HepG2 (cell line): ENCODE results near the gene MEAK7. TPM values are rescaled to one million over a fixed set of nuclear protein-coding genes. Genes with fewer than 3 reads are reported as not detected.

Experiments
- ATAC-seq: fragments of 200-7000 bp; cut with Tn5 transposase; 3 replicates; pipeline ENCODE4 v1.9.1; 2020; ENCODE audit warnings: mild to moderate bottlenecking, moderate library complexity
- BruUV-seq: library from RNA; stranded (reverse); fragments of 400-500 nt; replicated peaks from 2 replicates; lab custom pipeline; 2021; lab: Mats Ljungman, UMichigan
- CTCF ChIA-PET: fragments of 300-600 bp; formaldehyde crosslinking; extraction: SDS; loops from one replicate; lab custom pipeline; 2021; ENCODE audit warnings: low total read pairs, inconsistent platforms, low intra/inter-chr PET ratio; lab: Yijun Ruan, JAX
- POLR2A ChIA-PET: fragments of 350-600 bp; sonication (Branson Sonifier 250); formaldehyde crosslinking; loops from one replicate; lab custom pipeline; 2020; ENCODE audit warnings: antibody characterized with exemption, inconsistent platforms; lab: Yijun Ruan, JAX
- DNase-seq: peaks from one replicate; pipeline ENCODE4 v3.0.0-alpha.2; 2015; ENCODE audit warnings: low spot score
- FAIRE-seq: peaks from 3 replicates; lab custom pipeline; 2011; peaks lifted over from hg19 to GRCh38; lab: Jason Lieb, UNC
- H2AFZ ChIP-seq: one replicate; pipeline ENCODE4 v1.6.1; 2011; ENCODE audit warnings: low read length, inconsistent platforms
- H3K27ac ChIP-seq: fragments of 300-600 bp; 3 replicates; pipeline ENCODE4 v1.8.0; 2011; ENCODE audit warnings: mixed run types, mild to moderate bottlenecking, mixed read lengths, low read length, inconsistent platforms; ENCODE audit not compliant: insufficient read depth; ENCODE audit errors: extremely low read length
- H3K27me3 ChIP-seq, 2 experiments: fragments of 200-600 bp in 1 of 2; 2 replicates in 1 of 2; 3 replicates in 1 of 2; pipeline versions ENCODE4 v1.6.0 to v1.8.0; 2011; ENCODE audit warnings: low read length in 2 of 2, mild to moderate bottlenecking in 2 of 2, moderate library complexity in 2 of 2, inconsistent platforms in 1 of 2; ENCODE audit not compliant: insufficient read depth in 2 of 2, control insufficient read depth in 1 of 2
- H3K36me3 ChIP-seq, 2 experiments: fragments of 200-600 bp in 1 of 2; replicated peaks in 1 of 2; 2 replicates in 1 of 2; 3 replicates in 1 of 2; pipeline versions ENCODE4 v1.5.1 to v1.8.0; 2011; ENCODE audit warnings: low read length in 2 of 2, inconsistent platforms in 1 of 2; ENCODE audit not compliant: insufficient read depth in 2 of 2, control insufficient read depth in 1 of 2
- H3K4me1 ChIP-seq: 2 replicates; pipeline ENCODE4 v1.5.1; 2012; ENCODE audit warnings: low read length, inconsistent platforms; ENCODE audit not compliant: insufficient read depth
- H3K4me2 ChIP-seq: 2 replicates; pipeline ENCODE4 v1.6.0; 2011; ENCODE audit warnings: low read depth, low read length, inconsistent platforms
- H3K4me3 ChIP-seq, 3 experiments: fragments of 200-600 bp in 1 of 3; sonication (generic), shearing (Covaris generic) in 1 of 3; replicated peaks in 1 of 3; 2 replicates each; pipeline ENCODE4 v1.5.1; 2011 to 2016; ENCODE audit warnings: low read length in 3 of 3, inconsistent platforms in 2 of 3, low read depth in 2 of 3, mild to moderate bottlenecking in 2 of 3, control low read depth in 1 of 3, mixed read lengths in 1 of 3; ENCODE audit not compliant: insufficient read depth in 1 of 3
- H3K79me2 ChIP-seq: one replicate; pipeline ENCODE4 v1.6.1; 2011; ENCODE audit warnings: low read length, inconsistent platforms; ENCODE audit not compliant: insufficient read depth
- H3K9ac ChIP-seq: 2 replicates; pipeline ENCODE4 v1.6.0; 2011; ENCODE audit warnings: mild to moderate bottlenecking, low read depth, low read length, inconsistent platforms; ENCODE audit not compliant: insufficient read depth
- H3K9me3 ChIP-seq: 2 replicates; pipeline ENCODE4 v1.5.1; 2012; ENCODE audit warnings: mild to moderate bottlenecking, low read length
- H4K20me1 ChIP-seq: 2 replicates; pipeline ENCODE4 v1.6.0; 2011; ENCODE audit warnings: inconsistent platforms, mild to moderate bottlenecking, low read length, moderate library complexity; ENCODE audit not compliant: insufficient read depth
- AGO2 ChIP-seq: fragments of 200-400 bp; formaldehyde crosslinking; optimal IDR thresholded peaks from 2 replicates; pipeline ENCODE3; 2017; ENCODE audit warnings: mild to moderate bottlenecking, low read depth, low read length, moderate library complexity
- NFATC3 ChIP-seq: sonication (generic); formaldehyde crosslinking; IDR thresholded peaks from 2 replicates; pipeline ENCODE4 v1.5.1; 2020; ENCODE audit warnings: mild to moderate bottlenecking, missing genetic modification reagents
- SMC3 ChIP-seq: IDR thresholded peaks from 2 replicates; pipeline ENCODE4 v1.6.1; 2011; ENCODE audit warnings: low read length, improper control_type of control experiment
- ZNF557 ChIP-seq: sonication (generic); formaldehyde crosslinking; IDR thresholded peaks from 2 replicates; pipeline ENCODE4 v1.4.0; 2020; ENCODE audit warnings: missing genetic modification reagents
- WGBS: methylation state at CpG from one replicate; pipeline ENCODE4 v1.1.6; 2017; ENCODE audit warnings: low lambda C conversion rate; 5-methylcytosine and 5-hydroxymethylcytosine counted together
- in situ Hi-C: cut with HindIII; loops from 2 replicates; pipeline ENCODE4 v1.10.0; 2017; ENCODE audit warnings: low pct_unique_long_range_greater_than_20kb; ENCODE audit not compliant: extremely low pct_ligation_motif_present
- intact Hi-C: fragments of 100-400 bp; cut with micrococcal nuclease; formaldehyde crosslinking; loops from one replicate; pipeline ENCODE4 v1.10.0; 2022; ENCODE audit not compliant: unreplicated experiment
- polyA plus RNA-seq, 8 experiments: library from polyadenylated mRNA; depleted of rRNA in 3 of 8; stranded (reverse) in 7 of 8; unstranded in 1 of 8; fragments of >200 nt; fragmentation: Illumina TruSeq in 4 of 8; extraction: Trizol in 4 of 8; gene quantifications; 2 replicates each; pipeline versions ENCODE4 v1.2.1 to v1.2.3, GENCODE V29; 2011 to 2016; ENCODE audit warnings: low read depth in 4 of 8, missing spikeins in 1 of 8, mixed read lengths in 1 of 8; ENCODE audit not compliant: insufficient read depth in 1 of 8
- total RNA-seq, 5 experiments: library from RNA; depleted of rRNA; stranded (reverse); fragments of >200 nt; fragmentation: Illumina TruSeq; extraction: Trizol; gene quantifications; 2 replicates each; pipeline ENCODE4 v1.2.3, GENCODE V29; 2016; ENCODE audit warnings: low read depth in 1 of 5
- TF ChIP-seq, protein P1 (sequence below): sonication (generic); formaldehyde crosslinking; IDR thresholded peaks from 2 replicates; pipeline ENCODE4 v1.8.0; 2022; ENCODE audit warnings: mild to moderate bottlenecking, missing genetic modification reagents; ENCODE audit not compliant: insufficient replicate concordance
- TF ChIP-seq, protein P2 (sequence below): IDR thresholded peaks from 2 replicates; pipeline ENCODE4 v1.6.1; 2016; ENCODE audit warnings: low read depth, control low read depth
- TF ChIP-seq, protein P3 (sequence below): sonication (generic); formaldehyde crosslinking; IDR thresholded peaks from 2 replicates; pipeline ENCODE4 v1.5.0; 2020; ENCODE audit warnings: missing genetic modification reagents

MEAK7 gene
- total and polyA plus RNA-seq, 2 of the 13 experiments (the other 11 are each of a cell fraction or from before 2014, with no cell fraction given), result 11.8 to 14.7 TPM

DNA sequence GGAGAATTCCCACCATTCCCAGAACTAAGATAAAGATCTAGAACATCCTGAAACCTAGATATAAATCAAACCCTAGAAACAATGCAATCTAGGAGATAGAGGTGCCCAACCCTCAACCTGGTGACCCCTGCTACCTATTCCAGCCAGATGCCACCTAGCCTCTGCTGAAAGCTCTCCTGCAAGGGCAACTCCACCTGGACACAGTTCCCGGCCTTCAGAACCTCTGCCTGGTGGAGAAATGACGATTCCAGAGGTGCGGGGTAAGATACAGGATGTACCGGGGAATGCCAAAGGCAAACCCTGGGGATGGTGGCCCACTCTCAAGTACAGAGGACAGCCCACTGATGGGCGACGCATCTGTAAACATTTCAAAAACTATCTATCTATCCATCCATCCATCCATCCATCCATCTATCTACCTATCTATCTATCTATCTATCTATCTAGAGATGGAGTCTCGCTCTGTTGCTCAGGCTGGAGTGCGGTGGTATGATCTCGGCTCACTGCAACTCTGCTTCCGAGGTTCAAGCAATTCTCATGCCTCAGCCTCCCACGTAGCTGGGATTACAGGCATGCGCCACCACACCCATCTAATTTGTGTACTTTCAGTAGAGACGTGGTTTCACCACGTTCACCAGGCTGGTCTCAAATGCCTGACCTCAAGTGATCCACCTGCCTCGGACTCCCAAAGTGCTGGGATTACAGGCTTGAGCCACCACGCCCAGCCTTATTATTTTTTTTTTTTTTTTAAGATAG, 19.0 kb downstream of the MEAK7 start:
- no peak for FAIRE-seq
- Histone ChIP-seq H3K4me2 (no peak overlapping the region), H3K79me2 (no peaks in the 10 kb centered on the region), H3K27ac (no peak overlapping the region), H3K27me3 (no peaks in the 10 kb centered on the region), H3K9me3 (no peaks in the 10 kb centered on the region), H3K36me3 (peaks cover 2 to 13% of the 10 kb centered on the region in 2 experiments; a peak in 4 of 5 replicates), H4K20me1 (no peaks in the 10 kb centered on the region), H3K4me3 (no peak overlapping the region), H3K4me1 (no peaks in the 10 kb centered on the region), H3K9ac (no peak overlapping the region), H2AFZ (no peak overlapping the region)
- DNase-seq, result no peak
- 86% methylated on average over 15 of the region's 16 CpGs for WGBS
- no TSS peak for BruUV-seq
- in situ Hi-C loops, result no loop called here
- CTCF ChIA-PET, result interaction anchor here (1.1 to 3.0 kb wide), 4 partner anchors 203 to 528 kb away, joined by 3 to 62 read pairs (median 3); partner anchors contain the start of gene TAF1C
- POLR2A ChIA-PET, result no interaction called here
- intact Hi-C loops, result no loop called here
- TF ChIP-seq, protein P1, sequence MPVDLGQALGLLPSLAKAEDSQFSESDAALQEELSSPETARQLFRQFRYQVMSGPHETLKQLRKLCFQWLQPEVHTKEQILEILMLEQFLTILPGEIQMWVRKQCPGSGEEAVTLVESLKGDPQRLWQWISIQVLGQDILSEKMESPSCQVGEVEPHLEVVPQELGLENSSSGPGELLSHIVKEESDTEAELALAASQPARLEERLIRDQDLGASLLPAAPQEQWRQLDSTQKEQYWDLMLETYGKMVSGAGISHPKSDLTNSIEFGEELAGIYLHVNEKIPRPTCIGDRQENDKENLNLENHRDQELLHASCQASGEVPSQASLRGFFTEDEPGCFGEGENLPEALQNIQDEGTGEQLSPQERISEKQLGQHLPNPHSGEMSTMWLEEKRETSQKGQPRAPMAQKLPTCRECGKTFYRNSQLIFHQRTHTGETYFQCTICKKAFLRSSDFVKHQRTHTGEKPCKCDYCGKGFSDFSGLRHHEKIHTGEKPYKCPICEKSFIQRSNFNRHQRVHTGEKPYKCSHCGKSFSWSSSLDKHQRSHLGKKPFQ (CRISPR knock-in tag), result no peak
- TF ChIP-seq, protein P2, sequence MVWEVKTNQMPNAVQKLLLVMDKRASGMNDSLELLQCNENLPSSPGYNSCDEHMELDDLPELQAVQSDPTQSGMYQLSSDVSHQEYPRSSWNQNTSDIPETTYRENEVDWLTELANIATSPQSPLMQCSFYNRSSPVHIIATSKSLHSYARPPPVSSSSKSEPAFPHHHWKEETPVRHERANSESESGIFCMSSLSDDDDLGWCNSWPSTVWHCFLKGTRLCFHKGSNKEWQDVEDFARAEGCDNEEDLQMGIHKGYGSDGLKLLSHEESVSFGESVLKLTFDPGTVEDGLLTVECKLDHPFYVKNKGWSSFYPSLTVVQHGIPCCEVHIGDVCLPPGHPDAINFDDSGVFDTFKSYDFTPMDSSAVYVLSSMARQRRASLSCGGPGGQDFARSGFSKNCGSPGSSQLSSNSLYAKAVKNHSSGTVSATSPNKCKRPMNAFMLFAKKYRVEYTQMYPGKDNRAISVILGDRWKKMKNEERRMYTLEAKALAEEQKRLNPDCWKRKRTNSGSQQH (CRISPR knock-in tag), result no peak
- no peak for TF ChIP-seq ZNF557 (CRISPR knock-in tag)
- TF ChIP-seq NFATC3 (CRISPR knock-in tag), result no peak
- no peak for TF ChIP-seq SMC3
- TF ChIP-seq AGO2, result no peak
- TF ChIP-seq, protein P3, sequence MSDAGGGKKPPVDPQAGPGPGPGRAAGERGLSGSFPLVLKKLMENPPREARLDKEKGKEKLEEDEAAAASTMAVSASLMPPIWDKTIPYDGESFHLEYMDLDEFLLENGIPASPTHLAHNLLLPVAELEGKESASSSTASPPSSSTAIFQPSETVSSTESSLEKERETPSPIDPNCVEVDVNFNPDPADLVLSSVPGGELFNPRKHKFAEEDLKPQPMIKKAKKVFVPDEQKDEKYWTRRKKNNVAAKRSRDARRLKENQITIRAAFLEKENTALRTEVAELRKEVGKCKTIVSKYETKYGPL (CRISPR knock-in tag), result no peak
- no peak for ATAC-seq
